Activated CD8-positive, alpha-beta memory T cell treated with anti-CD3 and anti-CD28 coated beads, Interleukin-2, amount 50 U/mL, for 4 hours (primary cell): ENCODE results near the gene IGF2BP1.
"Not testable (repeated sequence)": the region's sequence is repeated elsewhere in the genome, so short reads cannot be mapped to it uniquely, and the experiment has no call there.

ENCODE experiments used
- DNase-seq: peaks from one replicate; pipeline ENCODE4 v3.0.0-alpha.2; 2020

IGF2BP1 gene

GRCh38 chr17:49063652-49064051 lies 66.5 kb downstream of the IGF2BP1 start:
- no peak for DNase-seq

DNA sequence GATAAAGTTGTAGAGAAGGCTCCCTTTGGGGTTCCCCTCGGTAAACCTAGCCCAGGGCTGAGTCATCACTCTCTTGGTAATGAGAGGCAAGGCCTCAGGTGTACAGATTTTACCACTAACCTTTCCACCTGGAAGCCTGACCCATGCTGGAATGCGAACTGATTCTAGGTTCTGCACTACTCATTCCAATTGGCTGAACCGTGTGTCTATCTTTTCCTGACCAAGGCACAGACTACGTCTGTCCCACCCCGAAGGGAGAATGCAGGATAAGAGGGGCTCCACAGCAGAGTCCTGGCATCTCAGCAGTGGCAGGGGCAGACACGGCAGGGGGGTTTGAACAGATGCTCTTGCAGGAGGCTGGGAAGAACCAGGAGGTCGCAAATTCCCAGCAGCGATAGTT lies 70.0 kb downstream of the IGF2BP1 start:
- no peak for DNase-seq

GRCh38 chr17:49069585-49070273 lies 72.5 kb downstream of the IGF2BP1 start:
- DNase-seq, result no peak

DNA sequence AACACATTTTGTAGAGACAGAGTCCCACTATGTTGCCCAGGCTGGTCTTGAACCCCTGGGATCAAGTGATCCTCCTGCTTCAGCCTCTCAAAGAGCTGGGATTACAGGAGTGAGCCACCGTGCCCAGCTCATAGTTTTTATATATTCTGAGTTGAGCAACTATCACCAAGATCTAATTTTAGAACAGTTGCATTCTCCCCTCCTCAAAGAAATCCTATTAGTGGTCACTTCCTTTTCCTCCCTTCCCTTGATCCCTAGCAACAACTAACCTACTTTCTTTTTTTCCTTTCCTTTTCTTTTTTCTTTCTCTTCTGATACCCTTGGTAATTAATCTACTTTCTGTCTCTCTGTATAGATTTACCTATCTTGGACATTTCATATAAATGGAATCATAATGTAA lies 73.9 kb downstream of the IGF2BP1 start:
- no peak for DNase-seq

DNA sequence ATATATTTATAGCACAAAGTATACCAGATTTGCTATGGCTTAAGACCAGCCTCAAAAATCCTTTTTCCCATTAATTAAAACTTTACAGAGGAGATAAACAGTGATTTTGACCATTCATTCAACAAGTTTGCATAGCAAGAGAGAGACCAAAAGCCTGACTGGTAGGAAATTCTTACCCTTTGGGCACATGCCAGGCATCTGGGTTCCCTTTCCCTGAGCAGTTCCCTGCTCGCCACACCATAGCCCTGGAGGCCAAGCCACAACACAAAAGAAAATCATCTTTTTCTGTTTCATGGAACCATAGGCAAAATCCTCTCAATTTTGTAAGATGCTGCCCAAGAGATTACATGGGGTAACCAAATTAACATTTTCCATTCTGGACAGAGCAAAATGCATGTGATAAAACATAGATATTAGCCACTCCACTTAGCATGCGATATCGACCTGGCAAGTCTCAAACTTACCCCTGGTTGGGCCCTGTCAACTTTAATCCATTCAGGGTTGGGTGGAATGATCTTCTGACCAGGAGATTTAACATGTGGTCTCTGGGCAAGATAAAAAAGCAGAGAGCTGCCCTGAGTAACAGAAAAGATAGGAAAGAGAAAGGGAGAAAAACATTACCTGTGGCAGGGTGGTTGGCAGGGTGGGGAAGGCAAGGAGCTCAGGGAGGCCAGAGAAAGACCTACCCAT lies 77.8 kb downstream of the IGF2BP1 start:
- no peak for DNase-seq

DNA sequence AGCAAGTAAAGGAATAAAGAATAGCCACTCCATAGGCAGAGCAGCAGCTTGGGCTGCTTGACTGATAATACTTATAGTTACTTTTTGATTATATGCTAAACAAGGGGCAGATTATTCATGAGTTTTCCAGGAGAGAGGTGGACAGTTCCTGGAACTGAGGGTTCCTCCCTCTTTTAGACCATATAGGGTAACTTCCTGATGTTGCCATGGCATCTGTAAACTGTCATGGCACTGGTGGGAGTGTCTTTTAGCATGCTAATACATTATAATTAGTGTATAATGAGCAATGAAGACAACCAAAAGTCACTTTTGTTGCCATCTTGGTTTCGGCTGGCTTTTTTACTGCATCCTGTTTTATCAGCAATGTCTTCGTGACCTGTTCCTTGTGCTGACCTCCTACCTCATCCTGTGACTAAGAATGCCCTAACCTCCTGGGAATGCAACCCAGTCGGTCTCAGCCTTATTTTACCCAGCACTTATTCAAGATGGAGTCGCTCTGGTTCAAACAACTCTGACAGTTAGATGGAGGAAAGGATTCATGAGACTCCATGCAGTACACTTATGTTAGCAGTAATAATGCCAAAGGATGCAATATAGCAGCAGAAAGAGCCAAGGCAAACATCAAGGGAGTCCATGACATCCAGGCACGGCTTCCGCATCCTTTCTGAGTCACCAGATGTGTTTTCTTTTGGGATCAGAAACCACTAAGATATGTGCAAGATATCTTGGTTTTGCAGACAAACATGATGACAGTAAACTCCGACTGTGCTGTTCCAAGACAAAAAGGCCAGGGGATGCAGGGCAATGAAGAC lies 79.6 kb downstream of the IGF2BP1 start:
- DNase-seq, result no peak

DNA sequence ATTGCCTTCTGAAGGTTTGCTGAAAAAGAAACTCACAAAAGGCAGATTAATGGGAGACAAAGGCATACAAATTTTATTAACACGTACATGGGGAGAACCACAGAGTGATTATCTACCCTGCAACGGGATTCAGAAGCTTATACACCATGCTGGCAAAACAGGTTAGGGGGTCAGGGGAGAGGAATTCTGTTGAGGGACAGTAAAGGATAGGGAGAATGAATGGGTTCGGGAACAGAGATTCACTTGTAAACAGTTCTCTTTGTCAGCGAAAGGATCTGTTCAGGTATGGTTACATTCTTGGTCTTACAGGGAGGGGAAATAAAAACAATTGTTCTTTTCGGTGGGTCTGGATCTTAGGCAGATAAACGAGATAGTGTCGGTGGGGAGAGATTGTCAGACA lies 81.1 kb downstream of the IGF2BP1 start:
- DNase-seq, result no peak

DNA sequence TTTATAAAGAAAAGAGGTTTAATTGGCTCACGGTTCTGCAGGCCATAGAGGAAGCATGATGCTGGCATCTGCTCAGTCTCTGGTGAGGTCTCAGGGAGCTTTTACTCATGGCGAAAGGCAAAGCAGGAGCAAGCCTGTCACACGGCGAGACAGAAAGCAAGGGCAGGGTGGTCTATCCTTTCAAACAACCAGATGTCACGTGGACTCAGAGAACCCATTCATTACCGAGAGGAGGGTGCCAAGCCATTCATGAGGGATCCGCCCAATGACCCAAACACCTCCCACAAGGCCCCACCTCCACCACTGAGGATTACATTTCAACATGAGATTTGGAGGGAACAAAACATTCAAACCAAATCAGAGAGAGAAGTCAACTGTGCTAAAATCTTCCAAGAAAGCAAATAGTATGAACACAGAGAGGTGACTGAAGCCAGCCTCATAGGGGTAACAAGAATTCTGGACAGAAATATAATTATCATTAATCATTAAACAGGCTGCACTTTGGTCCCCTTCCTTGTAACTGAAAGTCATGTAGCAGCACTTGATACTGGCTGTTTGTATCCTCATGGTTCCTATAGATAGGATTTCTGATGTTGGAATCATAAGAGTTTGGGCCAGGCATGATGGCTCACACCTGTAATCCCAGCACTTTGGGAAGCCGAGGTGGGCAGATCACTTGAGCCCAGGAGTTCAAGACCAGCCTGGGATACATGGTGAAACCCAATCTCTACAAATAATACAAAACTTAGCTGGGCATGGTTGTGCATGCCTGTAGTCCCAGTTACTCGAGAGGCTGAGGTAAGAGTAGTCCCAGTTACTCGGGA lies 82.9 kb downstream of the IGF2BP1 start:
- DNase-seq, result no peak

- DNase-seq, result no peak
Measured at GRCh38 chr17:49082231-49082630, 85.0 kb downstream of the IGF2BP1 start.

GRCh38 chr17:49085046-49085445 lies 87.9 kb downstream of the IGF2BP1 start:
- not testable (repeated sequence) for DNase-seq

- DNase-seq, result no peak
Measured at GRCh38 chr17:49085565-49086315, 88.6 kb downstream of the IGF2BP1 start.

- no peak for DNase-seq
Measured at GRCh38 chr17:49086316-49086605, 89.1 kb downstream of the IGF2BP1 start.

GRCh38 chr17:49086649-49087048 lies 89.5 kb downstream of the IGF2BP1 start:
- no peak for DNase-seq

DNA sequence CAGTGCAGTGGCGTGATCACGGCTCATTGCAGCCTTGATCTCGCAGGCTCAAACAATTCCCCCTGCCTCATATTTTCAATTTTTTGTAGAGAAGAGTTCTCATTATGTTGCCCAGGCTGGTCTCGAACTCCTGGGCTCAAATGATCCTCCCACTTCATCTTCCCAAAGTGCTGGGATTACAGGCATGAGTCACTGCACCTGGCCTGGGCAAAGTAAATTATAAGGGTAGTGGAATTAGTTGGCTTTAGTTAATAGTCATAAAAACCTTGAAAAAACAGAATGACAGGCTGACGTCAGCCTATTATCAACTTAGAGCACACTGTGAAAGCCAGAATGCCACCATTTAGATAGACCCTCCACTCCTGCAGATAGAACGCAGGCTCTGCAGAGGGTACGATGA lies 91.9 kb downstream of the IGF2BP1 start:
- DNase-seq, result no peak

DNA sequence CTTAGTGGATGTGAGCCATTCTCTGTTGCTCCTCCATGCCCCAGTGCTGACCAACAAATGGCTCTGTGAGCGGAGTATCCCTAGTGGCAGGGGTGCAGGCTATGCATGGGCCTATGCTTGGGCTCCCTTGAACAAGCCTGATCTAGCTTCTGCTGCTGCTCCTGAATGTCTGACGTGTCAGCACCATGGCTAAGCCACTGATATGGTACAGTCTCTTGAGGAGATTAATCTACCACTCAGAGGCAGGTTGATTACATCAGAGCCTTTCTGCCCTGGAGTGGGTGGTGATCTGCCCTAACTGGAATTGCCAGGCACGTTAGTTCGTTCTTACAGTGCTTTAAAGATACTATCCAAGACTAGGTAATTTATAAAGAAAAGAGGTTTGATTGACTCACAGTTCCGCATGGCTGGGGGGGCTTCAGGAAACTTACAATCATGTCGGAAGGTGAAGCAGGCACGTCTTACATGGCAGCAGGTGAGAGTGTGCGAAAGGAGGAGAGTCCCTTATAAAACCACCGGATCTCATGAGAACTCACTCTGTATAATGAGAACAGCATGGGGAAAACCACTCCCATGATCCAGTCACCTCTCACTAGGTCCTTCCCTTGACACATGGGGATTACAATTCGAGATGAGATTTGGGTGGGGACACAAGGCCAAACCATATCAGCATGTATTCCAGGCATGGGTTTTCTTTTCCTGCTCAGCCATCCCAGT lies 93.9 kb downstream of the IGF2BP1 start:
- no peak for DNase-seq

DNA sequence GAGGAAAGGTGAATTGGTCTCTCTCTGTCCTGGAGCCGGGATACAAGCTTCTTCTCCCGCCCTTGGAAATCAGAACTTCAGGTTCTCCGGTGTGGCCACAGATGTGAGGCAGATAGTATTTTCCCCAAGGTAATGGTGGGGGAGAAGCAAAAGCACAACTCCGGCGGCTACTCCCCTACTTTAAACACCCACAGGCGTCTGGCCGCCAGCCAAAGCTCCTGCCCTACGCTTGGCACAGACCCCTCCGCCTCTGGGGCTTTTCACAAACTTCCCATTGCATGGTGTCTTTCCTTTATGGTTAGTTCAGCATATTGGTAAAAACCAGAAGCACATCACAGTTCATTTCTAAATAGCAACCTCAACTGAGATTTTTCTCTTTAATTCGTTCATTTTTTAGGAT lies 95.9 kb downstream of the IGF2BP1 start:
- no peak for DNase-seq

DNA sequence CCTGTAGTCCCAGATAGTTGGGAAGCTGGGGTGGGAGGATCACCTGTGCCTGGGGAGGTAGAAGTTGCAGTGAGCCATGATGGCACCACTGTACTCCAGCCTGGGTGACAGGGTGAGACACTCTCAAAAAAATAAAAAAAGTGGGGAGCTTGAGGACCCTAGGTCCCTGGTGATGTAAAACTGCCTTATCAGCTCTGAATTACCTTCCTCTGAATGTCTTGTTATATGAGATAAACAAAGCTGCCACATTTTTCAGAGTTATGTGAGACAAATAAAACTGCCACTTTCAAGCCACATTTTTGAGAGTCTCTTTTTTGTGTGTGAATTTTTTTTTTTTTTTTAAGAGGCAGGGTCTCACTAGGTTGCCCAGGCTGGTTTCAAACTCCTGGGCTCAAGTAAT lies 103.4 kb downstream of the IGF2BP1 start:
- DNase-seq, result no peak

GRCh38 chr17:49101054-49101534 lies 103.9 kb downstream of the IGF2BP1 start:
- DNase-seq, result no peak

DNA sequence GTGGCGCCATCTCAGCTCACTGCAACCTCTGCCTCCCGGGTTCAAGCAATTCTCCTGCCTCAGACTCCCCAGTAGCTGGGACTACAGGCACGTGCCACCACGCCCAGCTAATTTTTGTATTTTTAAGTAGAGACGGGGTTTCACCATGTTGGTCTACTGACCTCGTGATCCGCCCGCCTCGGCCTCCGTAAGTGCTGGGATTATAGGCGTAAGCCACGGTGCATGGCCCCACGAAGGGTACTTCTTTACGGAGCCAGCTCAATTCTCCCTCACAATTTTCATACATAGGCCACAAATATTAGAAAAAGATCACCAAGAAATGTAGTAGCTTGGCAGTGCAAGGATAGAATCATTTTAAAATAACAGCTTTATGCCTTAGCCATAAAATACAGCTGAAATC lies 106.2 kb downstream of the IGF2BP1 start:
- not testable (repeated sequence) for DNase-seq

DNA sequence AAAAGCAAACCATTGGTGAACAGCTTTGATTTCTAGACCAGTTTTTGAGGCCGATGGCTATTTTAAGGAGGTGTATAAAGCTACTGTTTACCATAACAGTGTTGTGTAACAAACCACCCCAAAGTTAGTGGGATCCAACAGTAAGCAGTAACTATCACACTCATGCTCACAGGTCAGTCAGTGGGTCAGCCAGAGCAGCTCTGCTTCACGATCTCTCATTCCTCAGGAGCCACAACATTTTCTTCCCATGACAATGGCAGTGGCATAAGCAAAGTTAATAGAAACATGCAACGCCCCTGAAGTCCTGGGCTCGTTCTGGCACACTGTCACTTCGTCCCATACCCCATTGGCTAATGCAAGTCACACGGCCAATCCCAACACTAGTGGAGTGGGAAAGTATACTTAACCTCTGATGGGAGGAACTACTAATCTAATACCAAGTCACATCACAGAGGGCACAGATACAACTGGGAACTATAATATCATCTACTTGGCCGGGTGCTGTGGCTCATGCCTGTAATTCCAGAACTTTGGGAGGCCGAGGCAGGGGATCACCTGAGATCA lies 107.4 kb downstream of the IGF2BP1 start:
- DNase-seq, result no peak
